ENCODE measurements around the gene ZSCAN10. TPM values are rescaled to one million over a fixed set of nuclear protein-coding genes. Genes with fewer than 3 reads are reported as not detected.

Gene ZSCAN10
- total and polyA plus RNA-seq, 2 of the 13 experiments (the other 11 are each of a cell fraction or from before 2014, with no cell fraction given), result not detected

DNA sequence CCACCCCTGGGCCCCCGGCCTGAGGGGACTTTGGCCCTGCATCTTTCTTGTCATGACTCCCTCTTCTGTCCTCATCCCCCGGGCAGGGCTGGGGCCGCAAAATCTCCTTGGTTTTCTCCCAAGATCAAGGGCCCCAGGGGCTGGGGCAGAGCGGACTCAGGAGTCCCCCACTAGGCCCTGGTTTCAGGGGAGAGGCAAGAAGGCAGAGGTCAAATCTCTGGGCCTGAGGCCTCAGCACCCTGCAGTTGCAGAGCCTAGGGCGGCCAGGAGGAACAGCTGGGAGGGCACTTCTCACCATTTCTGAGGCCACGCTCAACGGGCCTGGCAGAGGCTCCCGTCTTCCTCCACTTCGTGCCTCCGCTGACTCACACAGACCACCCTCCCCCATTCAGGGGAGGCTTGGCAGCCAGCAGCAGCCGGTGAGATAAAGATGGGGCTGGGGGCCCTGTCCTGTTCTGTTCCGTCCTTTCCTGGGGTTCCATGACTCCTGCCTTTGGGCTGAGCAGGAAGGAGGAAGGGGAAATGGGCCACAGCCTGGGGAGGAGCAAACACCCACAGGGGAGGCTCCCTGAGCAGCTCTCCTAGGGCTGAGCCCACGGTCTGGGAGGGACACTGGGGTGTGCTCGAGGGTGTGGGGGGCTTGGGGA, 12.4 kb downstream of the ZSCAN10 start (continued):
- TF ChIP-seq IRF2 (CRISPR knock-in tag; IDR thresholded peaks at IDR 0.05) (no peak), NONO (IDR thresholded peaks at IDR 0.05) (no peak), NONO (CRISPR knock-in tag; conservative IDR thresholded peaks at IDR 0.05) (0 out of 2 replicates have a peak, but pooled peaks have one; percentile 42), RCOR2 (CRISPR knock-in tag; IDR thresholded peaks at IDR 0.05) (no peak), CREB1 (IDR thresholded peaks at IDR 0.05) (no peak), CREB1 (CRISPR knock-in tag; IDR thresholded peaks at IDR 0.05) (no peak)
- TF ChIP-seq, protein P1, sequence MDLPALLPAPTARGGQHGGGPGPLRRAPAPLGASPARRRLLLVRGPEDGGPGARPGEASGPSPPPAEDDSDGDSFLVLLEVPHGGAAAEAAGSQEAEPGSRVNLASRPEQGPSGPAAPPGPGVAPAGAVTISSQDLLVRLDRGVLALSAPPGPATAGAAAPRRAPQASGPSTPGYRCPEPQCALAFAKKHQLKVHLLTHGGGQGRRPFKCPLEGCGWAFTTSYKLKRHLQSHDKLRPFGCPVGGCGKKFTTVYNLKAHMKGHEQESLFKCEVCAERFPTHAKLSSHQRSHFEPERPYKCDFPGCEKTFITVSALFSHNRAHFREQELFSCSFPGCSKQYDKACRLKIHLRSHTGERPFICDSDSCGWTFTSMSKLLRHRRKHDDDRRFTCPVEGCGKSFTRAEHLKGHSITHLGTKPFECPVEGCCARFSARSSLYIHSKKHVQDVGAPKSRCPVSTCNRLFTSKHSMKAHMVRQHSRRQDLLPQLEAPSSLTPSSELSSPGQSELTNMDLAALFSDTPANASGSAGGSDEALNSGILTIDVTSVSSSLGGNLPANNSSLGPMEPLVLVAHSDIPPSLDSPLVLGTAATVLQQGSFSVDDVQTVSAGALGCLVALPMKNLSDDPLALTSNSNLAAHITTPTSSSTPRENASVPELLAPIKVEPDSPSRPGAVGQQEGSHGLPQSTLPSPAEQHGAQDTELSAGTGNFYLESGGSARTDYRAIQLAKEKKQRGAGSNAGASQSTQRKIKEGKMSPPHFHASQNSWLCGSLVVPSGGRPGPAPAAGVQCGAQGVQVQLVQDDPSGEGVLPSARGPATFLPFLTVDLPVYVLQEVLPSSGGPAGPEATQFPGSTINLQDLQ (CRISPR knock-in tag; IDR thresholded peaks at IDR 0.05), result no peak

DNA sequence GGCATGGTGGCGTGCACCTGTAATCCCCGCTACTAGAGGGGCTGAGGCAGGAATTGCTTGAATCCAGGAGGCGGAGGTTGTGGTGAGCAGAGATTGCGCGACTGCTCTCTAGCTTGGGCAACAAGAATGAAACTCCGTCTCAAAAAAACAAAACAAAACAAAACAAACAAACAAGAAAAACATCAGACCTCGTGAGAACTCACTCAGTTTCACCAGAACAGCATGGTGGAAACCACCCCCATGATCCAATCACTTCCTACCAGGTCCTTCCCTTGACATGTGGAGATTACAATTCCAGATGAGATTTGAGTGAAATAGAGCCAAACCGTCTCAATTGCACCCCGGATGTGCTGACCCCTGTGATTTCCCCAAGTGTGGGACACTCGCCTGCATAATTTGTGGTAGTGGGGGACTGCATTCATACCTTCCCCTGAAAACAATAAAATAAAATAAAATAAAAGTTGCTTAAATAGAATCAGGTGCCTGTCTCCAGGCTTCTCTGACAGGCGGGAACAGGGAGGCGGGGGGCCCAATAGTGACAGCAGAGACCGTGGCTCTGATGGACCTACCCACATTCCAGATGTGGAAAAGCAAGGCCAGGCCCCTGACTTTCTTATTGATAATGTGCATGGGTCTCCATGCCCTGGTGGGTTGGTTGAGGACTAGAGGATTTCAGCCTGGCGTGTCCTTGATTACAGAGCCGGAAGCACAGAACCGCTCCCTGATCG, 13.1 kb downstream of the ZSCAN10 start:
- no peak overlapping the region for H2AFZ ChIP-seq (ENCODE audit: low read length)
- peak overlapping the region; percentile 59 for H3K27ac ChIP-seq (ENCODE audit: extremely low read length, insufficient read depth, low read length)
- 62% methylated on average over 14 of the region's 17 CpGs for WGBS (ENCODE audit: low lambda C conversion rate)
- H3K4me1 ChIP-seq (ENCODE audit: insufficient read depth, low read length), result peaks cover 46% of the 10 kb centered on the region
- in situ Hi-C loops (cut with HindIII; ENCODE audit: extremely low pct_ligation_motif_present, low pct_unique_long_range_greater_than_20kb) (no loop called here), intact Hi-C loops (cut with micrococcal nuclease; ENCODE audit: unreplicated experiment) (no loop called here)
- FAIRE-seq (peak; percentile 37), ATAC-seq (peak; percentile 12; the same call in 1 of the 3 replicates), DNase-seq (ENCODE audit: low spot score) (no peak)
- H3K9me3 ChIP-seq (ENCODE audit: low read length), result no peaks in the 10 kb centered on the region
- H3K4me3 ChIP-seq (replicated peaks in 1 of 3; ENCODE audit: insufficient read depth in 1 of 3, low read depth in 2 of 3, low read length in 3 of 3), result peak overlapping the region; percentile 51 to 79 (median 63); a peak in 5 of 6 replicates
- H3K27me3 ChIP-seq (ENCODE audit: control insufficient read depth in 1 of 2, insufficient read depth in 2 of 2, low read length in 2 of 2), result no peaks in the 10 kb centered on the region
- H4K20me1 ChIP-seq (ENCODE audit: insufficient read depth, low read length), result no peaks in the 10 kb centered on the region
- peak overlapping the region; percentile 72 for H3K9ac ChIP-seq (ENCODE audit: insufficient read depth, low read depth, low read length)
- BruUV-seq (replicated peaks), result TSS peak; percentile 66
- ChIA-PET CTCF (ENCODE audit: low intra/inter-chr PET ratio, low total read pairs) (interaction anchor here (0.8 to 1.7 kb wide), 2 partner anchors 14 to 26 kb away, joined by 3 to 4 read pairs; no protein-coding TSS in a partner anchor), POLR2A (interaction anchor here (1.1 to 3.0 kb wide), 8 partner anchors 13 to 58 kb away, joined by 3 to 38 read pairs (median 10); partner anchors contain the start of genes IL32, ZNF213 and ZSCAN10)
- no peaks in the 10 kb centered on the region for H3K79me2 ChIP-seq (ENCODE audit: insufficient read depth, low read length)
- H3K4me2 ChIP-seq (ENCODE audit: low read depth, low read length), result peak overlapping the region; percentile 93
- H3K36me3 ChIP-seq (replicated peaks in 1 of 2; ENCODE audit: control insufficient read depth in 1 of 2, insufficient read depth in 2 of 2, low read length in 2 of 2), result no peaks in the 10 kb centered on the region
- TF ChIP-seq GZF1 (CRISPR knock-in tag; IDR thresholded peaks at IDR 0.05) (no peak), POLR2A (IDR thresholded peaks at IDR 0.05; ENCODE audit: insufficient read depth in 1 of 2, low read depth in 2 of 2, low read length in 2 of 2) (no peak), ZNF552 (CRISPR knock-in tag; IDR thresholded peaks at IDR 0.05; ENCODE audit: borderline replicate concordance) (0 out of 2 replicates have a peak, but pooled peaks have one; percentile 17), SALL1 (CRISPR knock-in tag; IDR thresholded peaks at IDR 0.05) (0 out of 2 replicates have a peak, but pooled peaks have one; percentile 43), PPARG (CRISPR knock-in tag; conservative IDR thresholded peaks at IDR 0.05) (0 out of 2 replicates have a peak, but pooled peaks have one; percentile 11)
- TF ChIP-seq, protein P2, sequence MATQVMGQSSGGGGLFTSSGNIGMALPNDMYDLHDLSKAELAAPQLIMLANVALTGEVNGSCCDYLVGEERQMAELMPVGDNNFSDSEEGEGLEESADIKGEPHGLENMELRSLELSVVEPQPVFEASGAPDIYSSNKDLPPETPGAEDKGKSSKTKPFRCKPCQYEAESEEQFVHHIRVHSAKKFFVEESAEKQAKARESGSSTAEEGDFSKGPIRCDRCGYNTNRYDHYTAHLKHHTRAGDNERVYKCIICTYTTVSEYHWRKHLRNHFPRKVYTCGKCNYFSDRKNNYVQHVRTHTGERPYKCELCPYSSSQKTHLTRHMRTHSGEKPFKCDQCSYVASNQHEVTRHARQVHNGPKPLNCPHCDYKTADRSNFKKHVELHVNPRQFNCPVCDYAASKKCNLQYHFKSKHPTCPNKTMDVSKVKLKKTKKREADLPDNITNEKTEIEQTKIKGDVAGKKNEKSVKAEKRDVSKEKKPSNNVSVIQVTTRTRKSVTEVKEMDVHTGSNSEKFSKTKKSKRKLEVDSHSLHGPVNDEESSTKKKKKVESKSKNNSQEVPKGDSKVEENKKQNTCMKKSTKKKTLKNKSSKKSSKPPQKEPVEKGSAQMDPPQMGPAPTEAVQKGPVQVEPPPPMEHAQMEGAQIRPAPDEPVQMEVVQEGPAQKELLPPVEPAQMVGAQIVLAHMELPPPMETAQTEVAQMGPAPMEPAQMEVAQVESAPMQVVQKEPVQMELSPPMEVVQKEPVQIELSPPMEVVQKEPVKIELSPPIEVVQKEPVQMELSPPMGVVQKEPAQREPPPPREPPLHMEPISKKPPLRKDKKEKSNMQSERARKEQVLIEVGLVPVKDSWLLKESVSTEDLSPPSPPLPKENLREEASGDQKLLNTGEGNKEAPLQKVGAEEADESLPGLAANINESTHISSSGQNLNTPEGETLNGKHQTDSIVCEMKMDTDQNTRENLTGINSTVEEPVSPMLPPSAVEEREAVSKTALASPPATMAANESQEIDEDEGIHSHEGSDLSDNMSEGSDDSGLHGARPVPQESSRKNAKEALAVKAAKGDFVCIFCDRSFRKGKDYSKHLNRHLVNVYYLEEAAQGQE (IDR thresholded peaks at IDR 0.05; ENCODE audit: borderline replicate concordance in 1 of 2, low read depth in 1 of 2, low read length in 2 of 2), result 0 out of 4 replicates have a peak, but pooled peaks of 1 of the 2 experiments have one; percentile 7
